Brain microvascular endothelial cell (primary cell): ENCODE measurements around the gene BPIFA1.

Experiments
- DNase-seq: peaks from one replicate; pipeline ENCODE4 v3.0.0-alpha.2; 2020
- H3K27ac ChIP-seq: fragments of 250-450 bp; sonication (Bioruptor Pico); 2 replicates; pipeline ENCODE4 v1.5.1; 2020; ENCODE audit warnings: mild to moderate bottlenecking, moderate library complexity
- H3K27me3 ChIP-seq: fragments of 250-450 bp; sonication (Bioruptor Pico); replicated peaks from 2 replicates; pipeline ENCODE4 v1.5.1; 2020; ENCODE audit warnings: mild to moderate bottlenecking
- H3K36me3 ChIP-seq: fragments of 250-450 bp; sonication (Bioruptor Pico); replicated peaks from 2 replicates; pipeline ENCODE4 v1.5.1; 2020; ENCODE audit warnings: mild to moderate bottlenecking
- H3K4me3 ChIP-seq: 2 replicates; pipeline ENCODE4 v1.5.1; 2011; ENCODE audit warnings: low read depth, mild to moderate bottlenecking, control low read depth, low read length, moderate library complexity
- in situ Hi-C: cut with HindIII; loops from 2 replicates; pipeline ENCODE4 v1.10.0; 2017; ENCODE audit warnings: low sequenced_read_pairs, low pct_ligation_motif_present
- TF ChIP-seq, protein P1 (sequence below): IDR thresholded peaks from 2 replicates; pipeline ENCODE4 v1.5.1; 2011; ENCODE audit warnings: low read depth, mild to moderate bottlenecking, moderate library complexity, low read length, control low read depth, inconsistent platforms; ENCODE audit errors: missing control alignments

The BPIFA1 gene

DNA sequence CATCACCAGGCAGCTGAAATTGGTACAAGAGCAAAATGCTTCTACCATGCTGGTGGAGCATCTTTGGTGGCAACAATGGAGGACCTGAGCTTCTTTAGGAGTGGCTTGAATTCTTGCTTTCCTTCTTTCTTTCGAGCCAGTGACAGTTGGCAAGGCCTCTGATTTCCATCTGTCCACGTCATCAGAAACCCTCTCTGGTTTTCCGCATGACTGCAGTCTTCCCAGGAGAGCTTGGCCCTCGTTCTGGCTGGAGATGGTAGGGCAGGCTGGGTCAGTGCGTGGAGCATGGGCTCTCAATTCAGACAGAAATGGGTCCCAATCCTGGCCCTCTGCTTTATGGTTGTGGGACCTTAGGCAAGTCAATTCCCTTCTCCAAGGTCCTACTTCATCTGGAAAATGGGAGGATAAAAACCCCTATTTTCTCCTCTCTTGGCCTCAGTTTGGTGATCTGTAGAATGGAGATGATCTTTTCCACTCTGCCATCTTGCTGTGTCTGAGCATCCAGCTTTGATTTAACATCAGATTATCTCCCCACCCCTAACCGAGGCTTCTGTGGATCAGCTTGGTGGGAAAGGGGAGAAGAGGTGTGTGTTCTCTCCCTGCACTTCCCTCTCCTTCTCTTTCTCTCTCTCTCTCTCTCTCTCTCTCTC, 43.6 kb downstream of the BPIFA1 start:
- no peak for DNase-seq
- H3K27ac ChIP-seq = no peak overlapping the region
- TF ChIP-seq, protein P1, sequence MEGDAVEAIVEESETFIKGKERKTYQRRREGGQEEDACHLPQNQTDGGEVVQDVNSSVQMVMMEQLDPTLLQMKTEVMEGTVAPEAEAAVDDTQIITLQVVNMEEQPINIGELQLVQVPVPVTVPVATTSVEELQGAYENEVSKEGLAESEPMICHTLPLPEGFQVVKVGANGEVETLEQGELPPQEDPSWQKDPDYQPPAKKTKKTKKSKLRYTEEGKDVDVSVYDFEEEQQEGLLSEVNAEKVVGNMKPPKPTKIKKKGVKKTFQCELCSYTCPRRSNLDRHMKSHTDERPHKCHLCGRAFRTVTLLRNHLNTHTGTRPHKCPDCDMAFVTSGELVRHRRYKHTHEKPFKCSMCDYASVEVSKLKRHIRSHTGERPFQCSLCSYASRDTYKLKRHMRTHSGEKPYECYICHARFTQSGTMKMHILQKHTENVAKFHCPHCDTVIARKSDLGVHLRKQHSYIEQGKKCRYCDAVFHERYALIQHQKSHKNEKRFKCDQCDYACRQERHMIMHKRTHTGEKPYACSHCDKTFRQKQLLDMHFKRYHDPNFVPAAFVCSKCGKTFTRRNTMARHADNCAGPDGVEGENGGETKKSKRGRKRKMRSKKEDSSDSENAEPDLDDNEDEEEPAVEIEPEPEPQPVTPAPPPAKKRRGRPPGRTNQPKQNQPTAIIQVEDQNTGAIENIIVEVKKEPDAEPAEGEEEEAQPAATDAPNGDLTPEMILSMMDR = no peak
- in situ Hi-C loops = no loop called here
- H3K27me3 ChIP-seq = no peaks in the 10 kb centered on the region
- no peaks in the 10 kb centered on the region for H3K36me3 ChIP-seq
- no peak overlapping the region for H3K4me3 ChIP-seq

GRCh38 chr20:33280000-33280680, 44.3 kb downstream of the BPIFA1 start:
- no peak for DNase-seq
- Histone ChIP-seq H3K36me3 (no peaks in the 10 kb centered on the region), H3K4me3 (no peak overlapping the region), H3K27me3 (no peaks in the 10 kb centered on the region), H3K27ac (no peak overlapping the region)
- in situ Hi-C loops = no loop called here
- TF ChIP-seq, protein P1 = no peak

- no peak for DNase-seq
- Histone ChIP-seq H3K4me3 (no peak overlapping the region), H3K27me3 (no peaks in the 10 kb centered on the region), H3K27ac (no peak overlapping the region), H3K36me3 (no peaks in the 10 kb centered on the region)
- in situ Hi-C loops = no loop called here
- TF ChIP-seq, protein P1 = no peak
These were observed 45.0 kb downstream of the BPIFA1 start for GRCh38 chr20:33280775-33281174.

- no peak for DNase-seq
- H3K27ac ChIP-seq = no peak overlapping the region
- no peaks in the 10 kb centered on the region for H3K36me3 ChIP-seq
- no peak overlapping the region for H3K4me3 ChIP-seq
- in situ Hi-C loops = no loop called here
- no peaks in the 10 kb centered on the region for H3K27me3 ChIP-seq
- TF ChIP-seq, protein P1 = no peak
These were observed 45.9 kb downstream of the BPIFA1 start for GRCh38 chr20:33281550-33282146.

- Histone ChIP-seq H3K36me3 (no peaks in the 10 kb centered on the region), H3K4me3 (no peak overlapping the region), H3K27me3 (peaks cover 2% of the 10 kb centered on the region), H3K27ac (no peak overlapping the region)
- in situ Hi-C loops = no loop called here
- TF ChIP-seq, protein P1 = no peak
- DNase-seq = no peak
These were observed 46.6 kb downstream of the BPIFA1 start for GRCh38 chr20:33282196-33282934.
